MCF 10A (cell line): Measurements from ENCODE around the gene EPG5. TPM values are rescaled to one million over a fixed set of nuclear protein-coding genes. Genes with fewer than 3 reads are reported as not detected.

Source experiments
- BruUV-seq: library from RNA; stranded (reverse); fragments of 400-500 nt; replicated peaks from 2 replicates; lab custom pipeline; 2021; lab: Mats Ljungman, UMichigan
- CTCF ChIA-PET: fragments of 300-600 bp; sonication (Branson Sonifier 250); formaldehyde crosslinking; extraction: SDS; loops from one replicate; lab custom pipeline; 2021; ENCODE audit warnings: antibody characterized with exemption, inconsistent platforms; lab: Yijun Ruan, JAX
- POLR2A ChIA-PET: fragments of 300-600, 350-650 bp; sonication (Branson Sonifier 250); formaldehyde crosslinking; extraction: SDS; loops from one replicate; lab custom pipeline; 2020; ENCODE audit warnings: antibody characterized with exemption, inconsistent platforms; lab: Yijun Ruan, JAX
- DNase-seq: peaks from one replicate; pipeline ENCODE4 v3.0.0-alpha.2; 2018; ENCODE audit not compliant: unreplicated experiment
- H3K27ac Mint-ChIP-seq: one replicate; pipeline ENCODE4 v1.8.0; 2022; ENCODE audit warnings: mild to moderate bottlenecking, low read depth, mixed read lengths; ENCODE audit not compliant: unreplicated experiment
- H3K27me3 Mint-ChIP-seq: one replicate; pipeline ENCODE4 v1.8.0; 2022; ENCODE audit warnings: mixed read lengths; ENCODE audit not compliant: insufficient read depth, unreplicated experiment
- H3K36me3 Mint-ChIP-seq: one replicate; pipeline ENCODE4 v1.8.0; 2022; ENCODE audit warnings: mild to moderate bottlenecking, moderate library complexity, mixed read lengths; ENCODE audit not compliant: insufficient read depth, unreplicated experiment
- H3K4me1 Mint-ChIP-seq: one replicate; pipeline ENCODE4 v1.8.0; 2022; ENCODE audit warnings: mixed read lengths; ENCODE audit not compliant: insufficient read depth, unreplicated experiment
- H3K4me3 Mint-ChIP-seq: one replicate; pipeline ENCODE4 v1.8.0; 2022; ENCODE audit warnings: mild to moderate bottlenecking, moderate library complexity, mixed read lengths; ENCODE audit not compliant: unreplicated experiment
- H3K9me3 Mint-ChIP-seq: one replicate; pipeline ENCODE4 v1.8.0; 2022; ENCODE audit warnings: mixed read lengths; ENCODE audit not compliant: unreplicated experiment
- CTCF ChIP-seq: fragments of 200-600 bp; IDR thresholded peaks from one replicate; pipeline ENCODE4 v1.8.0; 2022; ENCODE audit warnings: antibody characterized with exemption, mild to moderate bottlenecking; ENCODE audit not compliant: unreplicated experiment
- intact Hi-C: fragments of 100-400 bp; cut with micrococcal nuclease; formaldehyde crosslinking; loops from 2 replicates; pipeline ENCODE4 v1.14.1; 2022
- total RNA-seq: library from RNA; stranded (reverse); gene quantifications from 2 replicates; pipeline ENCODE4 v1.2.3, GENCODE V29; 2022

EPG5 gene
- total RNA-seq, 1 experiment from 2014 or later, result 19.4 TPM

DNA sequence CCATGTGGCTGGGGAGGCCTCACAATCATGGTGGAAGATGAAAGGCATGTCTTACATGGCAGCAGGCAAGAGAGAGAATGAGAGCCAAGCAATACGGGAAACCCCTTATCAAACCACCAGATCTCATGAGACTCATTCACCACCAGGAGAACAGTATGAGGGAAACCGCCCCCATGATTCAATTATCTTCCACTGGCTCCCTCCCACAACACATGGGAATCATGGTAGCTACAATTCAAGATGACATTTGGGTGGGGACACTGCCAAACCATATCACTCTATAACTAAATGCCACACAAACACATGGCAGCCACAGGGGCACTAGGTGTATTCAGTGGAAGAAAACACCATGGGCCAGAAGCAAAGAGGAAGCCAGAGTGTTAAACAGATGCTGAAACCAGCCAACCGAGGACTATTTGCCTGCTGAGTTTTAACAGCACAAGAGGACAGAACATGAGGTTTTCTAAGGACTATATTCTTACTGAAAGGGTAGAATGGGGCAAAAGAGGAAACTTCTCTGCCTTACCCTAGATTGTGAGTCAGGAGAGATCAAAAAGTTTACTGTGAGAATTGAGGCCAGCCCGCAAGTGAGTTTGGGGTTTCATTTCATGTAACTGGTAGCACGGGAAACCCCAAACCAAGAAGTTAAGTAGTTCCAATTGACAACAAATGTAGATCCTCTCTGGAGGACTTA is 92.5 kb downstream of the EPG5 start:
- BruUV-seq, result no TSS peak

DNA sequence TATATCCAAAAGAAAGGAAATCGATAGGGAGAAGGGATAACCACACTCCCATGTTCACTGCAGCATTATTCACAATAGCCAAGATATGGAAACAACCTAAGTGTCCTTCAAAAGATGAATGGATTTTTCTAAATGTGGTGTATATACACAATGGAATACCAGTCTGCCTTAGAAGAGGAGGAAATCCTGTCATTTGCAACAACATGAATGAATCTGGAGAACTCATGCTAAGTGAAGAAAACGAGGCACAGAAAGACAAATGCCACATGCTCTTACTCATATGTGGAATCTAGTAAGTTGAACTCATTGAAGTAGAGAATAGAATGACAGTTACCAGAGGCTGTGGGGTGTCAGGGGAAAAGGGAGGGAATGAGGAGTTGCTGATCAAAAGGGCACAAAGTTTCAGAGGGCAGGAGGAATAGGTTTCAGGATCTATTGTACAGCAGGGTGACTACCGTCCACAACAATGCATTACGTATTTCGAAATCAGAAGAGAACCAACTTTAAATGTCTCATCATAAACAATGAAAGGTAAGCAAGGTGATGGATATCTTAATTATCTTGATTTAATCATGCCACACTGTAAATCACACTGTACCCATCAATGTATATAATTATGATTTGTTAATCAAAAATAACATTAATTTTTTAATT is 95.6 kb downstream of the EPG5 start:
- Mint-ChIP-seq H3K4me3 (no peak overlapping the region), H3K27ac (peak overlapping the region; percentile 1), H3K27me3 (no peaks in the 10 kb centered on the region), H3K4me1 (peaks cover 8% of the 10 kb centered on the region), H3K9me3 (no peaks in the 10 kb centered on the region), H3K36me3 (peaks cover 49% of the 10 kb centered on the region)
- ChIA-PET CTCF (interaction anchor here (4.2 kb wide), 1 partner anchor 8 kb away, joined by 36 read pairs; no protein-coding TSS in a partner anchor), POLR2A (no interaction called here)
- DNase-seq, result peak; percentile 53
- BruUV-seq, result no TSS peak
- intact Hi-C loops, result no loop called here
- no peak for TF ChIP-seq CTCF

More for the DNA sequence above, 92.5 kb downstream of the EPG5 start:
- Mint-ChIP-seq H3K27me3 (no peaks in the 10 kb centered on the region), H3K4me1 (peaks cover 8% of the 10 kb centered on the region), H3K9me3 (no peaks in the 10 kb centered on the region), H3K27ac (peak overlapping the region; percentile 46), H3K4me3 (no peak overlapping the region), H3K36me3 (peaks cover 68% of the 10 kb centered on the region)
- DNase-seq, result no peak
- ChIA-PET CTCF (interaction anchor here (0.5 to 1.3 kb wide), 4 partner anchors 100 to 213 kb away, joined by 3 to 6 read pairs (median 3); no protein-coding TSS in a partner anchor), POLR2A (no interaction called here)
- intact Hi-C loops, result no loop called here
- TF ChIP-seq CTCF, result no peak

DNA sequence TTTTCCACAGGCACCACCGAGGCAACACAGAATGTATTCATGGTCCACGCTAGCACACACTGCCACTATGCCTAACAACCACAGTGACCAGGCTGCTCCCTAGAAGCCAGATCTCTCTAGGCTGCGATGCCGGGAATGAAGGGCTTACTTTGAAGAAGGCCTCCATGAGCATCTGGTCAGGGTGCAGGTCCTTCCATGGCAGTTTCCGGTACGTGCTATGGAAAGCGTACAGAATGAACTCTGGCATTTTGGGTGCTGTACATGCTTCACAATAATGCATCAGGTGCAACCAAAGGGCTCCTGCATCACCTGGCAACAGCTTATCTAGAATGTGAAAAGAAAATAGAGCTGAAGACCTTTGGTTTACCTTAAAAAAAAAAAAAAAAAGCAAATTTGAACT is 96.7 kb downstream of the EPG5 start:
- ChIA-PET CTCF (interaction anchor here (0.7 to 4.2 kb wide), 4 partner anchors 9 to 203 kb away, joined by 3 to 36 read pairs (median 4); no protein-coding TSS in a partner anchor), POLR2A (interaction anchor here (1.6 kb wide), 1 partner anchor 148 kb away, joined by 4 read pairs; no protein-coding TSS in a partner anchor)
- no peak for TF ChIP-seq CTCF
- Mint-ChIP-seq H3K27me3 (no peaks in the 10 kb centered on the region), H3K36me3 (peaks cover 54% of the 10 kb centered on the region), H3K27ac (no peak overlapping the region), H3K9me3 (no peaks in the 10 kb centered on the region), H3K4me3 (no peak overlapping the region), H3K4me1 (peaks cover 8% of the 10 kb centered on the region)
- BruUV-seq, result no TSS peak
- intact Hi-C loops, result no loop called here
- DNase-seq, result no peak

GRCh38 chr18:45865466-45865865 is 101.7 kb downstream of the EPG5 start:
- intact Hi-C loops, result no loop called here

More at GRCh38 chr18:45865466-45865865, 101.7 kb downstream of the EPG5 start:
- BruUV-seq, result no TSS peak
- TF ChIP-seq CTCF, result no peak
- no peak overlapping the region for H3K4me3 Mint-ChIP-seq
- ChIA-PET POLR2A (no interaction called here), CTCF (interaction anchor here (0.6 to 1.8 kb wide), 5 partner anchors 15 to 268 kb away, joined by 3 to 5 read pairs (median 4); no protein-coding TSS in a partner anchor)
- H3K27me3 Mint-ChIP-seq, result no peaks in the 10 kb centered on the region
- DNase-seq, result no peak
- H3K36me3 Mint-ChIP-seq, result peaks cover 52% of the 10 kb centered on the region
- no peaks in the 10 kb centered on the region for H3K9me3 Mint-ChIP-seq
- H3K27ac Mint-ChIP-seq, result no peak overlapping the region
- no peaks in the 10 kb centered on the region for H3K4me1 Mint-ChIP-seq
